CD8-positive, alpha-beta memory T cell (primary cell): ENCODE results near the gene EBF4. TPM values are rescaled to one million over a fixed set of nuclear protein-coding genes. Genes with fewer than 3 reads are reported as not detected.
"Not testable (repeated sequence)": the region's sequence is repeated elsewhere in the genome, so short reads cannot be mapped to it uniquely, and the experiment has no call there.

ENCODE experiments used
- CTCF ChIA-PET: fragments of 350-600 bp; sonication (Branson Sonifier 250); formaldehyde crosslinking; loops from one replicate; lab custom pipeline; 2021; ENCODE audit warnings: antibody characterized with exemption; lab: Charles Lee
- POLR2A ChIA-PET: fragments of 350-600 bp; sonication (Branson Sonifier 250); formaldehyde crosslinking; loops from one replicate; lab custom pipeline; 2021; ENCODE audit warnings: antibody characterized with exemption; lab: Charles Lee
- DNase-seq, 5 donors: peaks; one replicate each; pipeline versions ENCODE4 v3.0.0 to v3.0.0-alpha.2; 2020 to 2022; ENCODE audit warnings: mixed read lengths in 1 of 5
- H3K27ac ChIP-seq: one replicate; pipeline ENCODE4 v1.7.0; 2013; ENCODE audit warnings: low read depth, mild to moderate bottlenecking, low read length, moderate library complexity
- H3K27me3 ChIP-seq: 2 replicates; pipeline ENCODE4 v1.7.0; 2013; ENCODE audit warnings: low read length, mild to moderate bottlenecking; ENCODE audit not compliant: insufficient read depth, poor library complexity, severe bottlenecking
- H3K36me3 ChIP-seq: 2 replicates; pipeline ENCODE4 v1.7.0; 2013; ENCODE audit warnings: mild to moderate bottlenecking, low read length, moderate library complexity; ENCODE audit not compliant: insufficient read depth
- H3K4me1 ChIP-seq: 2 replicates; pipeline ENCODE4 v1.7.0; 2013; ENCODE audit warnings: mild to moderate bottlenecking, low read length, moderate library complexity; ENCODE audit not compliant: insufficient read depth
- H3K4me3 ChIP-seq: 2 replicates; pipeline ENCODE4 v1.7.0; 2013; ENCODE audit warnings: mild to moderate bottlenecking, low read length
- H3K9me3 ChIP-seq: 2 replicates; pipeline ENCODE4 v1.7.0; 2013; ENCODE audit warnings: mild to moderate bottlenecking, low read length
- H3K27ac Mint-ChIP-seq, 8 donors: one replicate each; pipeline ENCODE4 v1.8.0; 2020 to 2021; ENCODE audit warnings: mixed read lengths in 8 of 8, mild to moderate bottlenecking in 6 of 8, inconsistent platforms in 3 of 8, moderate library complexity in 3 of 8
- H3K27me3 Mint-ChIP-seq, 2 donors: one replicate each; pipeline ENCODE4 v1.8.0; 2020 to 2021; ENCODE audit warnings: mixed read lengths in 2 of 2, mild to moderate bottlenecking in 1 of 2, moderate library complexity in 1 of 2
- H3K36me3 Mint-ChIP-seq, 3 donors: one replicate each; pipeline ENCODE4 v1.8.0; 2020 to 2021; ENCODE audit warnings: mixed read lengths in 3 of 3, inconsistent platforms in 1 of 3, mild to moderate bottlenecking in 1 of 3
- H3K4me1 Mint-ChIP-seq, 3 donors: one replicate each; pipeline ENCODE4 v1.8.0; 2020 to 2021; ENCODE audit warnings: mixed read lengths in 3 of 3, inconsistent platforms in 1 of 3, mild to moderate bottlenecking in 1 of 3
- H3K4me3 Mint-ChIP-seq, 7 donors: one replicate each; pipeline ENCODE4 v1.8.0; 2020 to 2021; ENCODE audit warnings: mixed read lengths in 7 of 7, mild to moderate bottlenecking in 6 of 7, moderate library complexity in 4 of 7, inconsistent platforms in 2 of 7
- H3K9me3 Mint-ChIP-seq, 5 donors: one replicate each; pipeline ENCODE4 v1.8.0; 2020 to 2022; ENCODE audit warnings: mixed read lengths in 5 of 5, mild to moderate bottlenecking in 3 of 5, moderate library complexity in 2 of 5, inconsistent platforms in 1 of 5
- polyA plus RNA-seq: library from polyadenylated mRNA; unstranded; fragments of 300-500 nt; fragmentation: Illumina TruSeq; gene quantifications from one replicate; pipeline ENCODE4 v1.2.3, GENCODE V29; 2021
- total RNA-seq, 2 experiments: library from RNA; stranded (reverse); gene quantifications; one replicate each; pipeline ENCODE4 v1.2.3, GENCODE V29; 2021

The EBF4 gene
- total and polyA plus RNA-seq, 3 experiments from 2014 or later: 0.66 to 2.0 (median 0.92) TPM

GRCh38 chr20:2801286-2801728, 108.7 kb downstream of the EBF4 start:
- peaks cover 0 to 4% (median 1%) of the 10 kb centered on the region in 5 donors for H3K9me3 Mint-ChIP-seq
- peak overlapping the region; percentile 49 to 84 (median 80) for H3K4me3 Mint-ChIP-seq
- Histone ChIP-seq H3K27me3 (peaks cover 28% of the 10 kb centered on the region), H3K36me3 (no peaks in the 10 kb centered on the region), H3K4me3 (peak overlapping the region; percentile 34), H3K4me1 (peaks cover 12% of the 10 kb centered on the region), H3K9me3 (no peaks in the 10 kb centered on the region), H3K27ac (peak overlapping the region; percentile 9)
- ChIA-PET POLR2A (no interaction called here), CTCF (no interaction called here)
- peaks cover 0 to 2% (median 0%) of the 10 kb centered on the region in 3 donors for H3K36me3 Mint-ChIP-seq
- DNase-seq: no peak
- peaks cover 52 to 74% of the 10 kb centered on the region in 2 donors for H3K27me3 Mint-ChIP-seq
- peaks cover 19 to 28% (median 26%) of the 10 kb centered on the region in 3 donors for H3K4me1 Mint-ChIP-seq
- H3K27ac Mint-ChIP-seq: peak overlapping the region in 1 of 8 donors; percentile 54

GRCh38 chr20:2804041-2804828, 111.7 kb downstream of the EBF4 start:
- Mint-ChIP-seq H3K27me3 (peaks cover 51 to 71% of the 10 kb centered on the region in 2 donors), H3K27ac (peak overlapping the region in 1 of 8 donors; percentile 40), H3K36me3 (peaks cover 0 to 3% (median 2%) of the 10 kb centered on the region in 3 donors), H3K4me1 (peaks cover 19 to 23% (median 20%) of the 10 kb centered on the region in 3 donors), H3K4me3 (peak overlapping the region in 1 of 7 donors; percentile 15), H3K9me3 (peaks cover 0 to 2% (median 0%) of the 10 kb centered on the region in 5 donors)
- no peaks in the 10 kb centered on the region for H3K36me3 ChIP-seq
- ChIA-PET POLR2A (no interaction called here), CTCF (no interaction called here)
- H3K4me1 ChIP-seq: peaks cover 12% of the 10 kb centered on the region
- no peak overlapping the region for H3K27ac ChIP-seq
- no peak overlapping the region for H3K4me3 ChIP-seq
- peaks cover 20% of the 10 kb centered on the region for H3K27me3 ChIP-seq
- H3K9me3 ChIP-seq: no peaks in the 10 kb centered on the region
- no peak for DNase-seq

- Histone ChIP-seq H3K36me3 (no peaks in the 10 kb centered on the region), H3K4me3 (no peak overlapping the region), H3K4me1 (peaks cover 8% of the 10 kb centered on the region), H3K27ac (no peak overlapping the region), H3K27me3 (peaks cover 14% of the 10 kb centered on the region), H3K9me3 (no peaks in the 10 kb centered on the region)
- Mint-ChIP-seq H3K36me3 (peaks cover 0 to 3% (median 2%) of the 10 kb centered on the region in 3 donors), H3K27me3 (peaks cover 44 to 63% of the 10 kb centered on the region in 2 donors), H3K27ac (no peak overlapping the region), H3K4me1 (peaks cover 12 to 14% (median 12%) of the 10 kb centered on the region in 3 donors), H3K9me3 (peaks cover 0 to 2% (median 0%) of the 10 kb centered on the region in 5 donors), H3K4me3 (no peak overlapping the region)
- ChIA-PET POLR2A (no interaction called here), CTCF (no interaction called here)
- DNase-seq: peak in 1 of 5 donors; percentile 38
These were observed 112.5 kb downstream of the EBF4 start for GRCh38 chr20:2804852-2805688.

- Mint-ChIP-seq H3K9me3 (peaks cover 0 to 2% (median 0%) of the 10 kb centered on the region in 5 donors), H3K36me3 (peaks cover 0 to 3% (median 2%) of the 10 kb centered on the region in 3 donors), H3K4me1 (peaks cover 7 to 11% (median 7%) of the 10 kb centered on the region in 3 donors), H3K4me3 (no peak overlapping the region), H3K27ac (no peak overlapping the region), H3K27me3 (peaks cover 46 to 60% of the 10 kb centered on the region in 2 donors)
- H3K9me3 ChIP-seq: no peaks in the 10 kb centered on the region
- POLR2A ChIA-PET: no interaction called here
- CTCF ChIA-PET: no interaction called here
- DNase-seq: no peak
- H3K27ac ChIP-seq: no peak overlapping the region
- peaks cover 7% of the 10 kb centered on the region for H3K4me1 ChIP-seq
- H3K27me3 ChIP-seq: peaks cover 8% of the 10 kb centered on the region
- H3K36me3 ChIP-seq: no peaks in the 10 kb centered on the region
- H3K4me3 ChIP-seq: no peak overlapping the region
These were observed 113.2 kb downstream of the EBF4 start for GRCh38 chr20:2805689-2806350.

- CTCF ChIA-PET: no interaction called here
These were observed 113.7 kb downstream of the EBF4 start for GRCh38 chr20:2806351-2806701.

GRCh38 chr20:2807019-2807418, 114.4 kb downstream of the EBF4 start:
- H3K4me1 ChIP-seq: no peaks in the 10 kb centered on the region
- Mint-ChIP-seq H3K36me3 (peaks cover 0 to 11% (median 2%) of the 10 kb centered on the region in 3 donors), H3K4me1 (peaks cover 0 to 3% (median 0%) of the 10 kb centered on the region in 3 donors), H3K4me3 (no peak overlapping the region), H3K27ac (no peak overlapping the region), H3K9me3 (peaks cover 0 to 3% (median 0%) of the 10 kb centered on the region in 5 donors), H3K27me3 (peaks cover 46 to 61% of the 10 kb centered on the region in 2 donors)
- H3K9me3 ChIP-seq: no peaks in the 10 kb centered on the region
- H3K36me3 ChIP-seq: no peaks in the 10 kb centered on the region
- no peak for DNase-seq
- H3K4me3 ChIP-seq: no peak overlapping the region
- ChIA-PET POLR2A (no interaction called here), CTCF (no interaction called here)
- H3K27ac ChIP-seq: no peak overlapping the region
- H3K27me3 ChIP-seq: peaks cover 4% of the 10 kb centered on the region

More at GRCh38 chr20:2806351-2806701, 113.7 kb downstream of the EBF4 start:
- Mint-ChIP-seq H3K4me1 (peaks cover 2 to 6% (median 2%) of the 10 kb centered on the region in 3 donors), H3K27me3 (peaks cover 45 to 60% of the 10 kb centered on the region in 2 donors), H3K9me3 (peaks cover 0 to 3% (median 0%) of the 10 kb centered on the region in 5 donors), H3K36me3 (peaks cover 0 to 8% (median 2%) of the 10 kb centered on the region in 3 donors), H3K27ac (no peak overlapping the region), H3K4me3 (no peak overlapping the region)
- H3K27ac ChIP-seq: no peak overlapping the region
- H3K27me3 ChIP-seq: peaks cover 3% of the 10 kb centered on the region
- no peaks in the 10 kb centered on the region for H3K9me3 ChIP-seq
- peaks cover 2% of the 10 kb centered on the region for H3K4me1 ChIP-seq
- no peaks in the 10 kb centered on the region for H3K36me3 ChIP-seq
- no peak for DNase-seq
- POLR2A ChIA-PET: no interaction called here
- no peak overlapping the region for H3K4me3 ChIP-seq

GRCh38 chr20:2807929-2808328, 115.3 kb downstream of the EBF4 start:
- DNase-seq, H3K27ac Mint-ChIP-seq, H3K4me3 ChIP-seq, POLR2A ChIA-PET, CTCF ChIA-PET, H3K9me3 Mint-ChIP-seq, H3K36me3 ChIP-seq, H3K4me1 Mint-ChIP-seq, H3K9me3 ChIP-seq, H3K27me3 ChIP-seq, H3K27ac ChIP-seq, H3K4me3 Mint-ChIP-seq, H3K4me1 ChIP-seq: not testable (repeated sequence)
- H3K36me3 Mint-ChIP-seq: peaks cover 0 to 15% (median 0%) of the 10 kb centered on the region in 3 donors
- H3K27me3 Mint-ChIP-seq: peaks cover 43 to 61% of the 10 kb centered on the region in 2 donors
